HepG2 (cell line): ENCODE data around the gene ERC1. TPM values are rescaled to one million over a fixed set of nuclear protein-coding genes. Genes with fewer than 3 reads are reported as not detected.
A peak's percentile ranks its signal among the peaks of the same experiment; 100 is the strongest.

ENCODE experiments used
- ATAC-seq: fragments of 200-7000 bp; cut with Tn5 transposase; 3 replicates; pipeline ENCODE4 v1.9.1; 2020; ENCODE audit warnings: mild to moderate bottlenecking, moderate library complexity
- BruUV-seq: library from RNA; stranded (reverse); fragments of 400-500 nt; replicated peaks from 2 replicates; lab custom pipeline; 2021; lab: Mats Ljungman, UMichigan
- CTCF ChIA-PET: fragments of 300-600 bp; formaldehyde crosslinking; extraction: SDS; loops from one replicate; lab custom pipeline; 2021; ENCODE audit warnings: low total read pairs, inconsistent platforms, low intra/inter-chr PET ratio; lab: Yijun Ruan, JAX
- POLR2A ChIA-PET: fragments of 350-600 bp; sonication (Branson Sonifier 250); formaldehyde crosslinking; loops from one replicate; lab custom pipeline; 2020; ENCODE audit warnings: antibody characterized with exemption, inconsistent platforms; lab: Yijun Ruan, JAX
- DNase-seq: peaks from one replicate; pipeline ENCODE4 v3.0.0-alpha.2; 2015; ENCODE audit warnings: low spot score
- FAIRE-seq: peaks from 3 replicates; lab custom pipeline; 2011; peaks lifted over from hg19 to GRCh38; lab: Jason Lieb, UNC
- H2AFZ ChIP-seq: one replicate; pipeline ENCODE4 v1.6.1; 2011; ENCODE audit warnings: low read length, inconsistent platforms
- H3K27ac ChIP-seq: fragments of 300-600 bp; 3 replicates; pipeline ENCODE4 v1.8.0; 2011; ENCODE audit warnings: mixed run types, mild to moderate bottlenecking, mixed read lengths, low read length, inconsistent platforms; ENCODE audit not compliant: insufficient read depth; ENCODE audit errors: extremely low read length
- H3K27me3 ChIP-seq, 2 experiments: fragments of 200-600 bp in 1 of 2; 2 replicates in 1 of 2; 3 replicates in 1 of 2; pipeline versions ENCODE4 v1.6.0 to v1.8.0; 2011; ENCODE audit warnings: low read length in 2 of 2, mild to moderate bottlenecking in 2 of 2, moderate library complexity in 2 of 2, inconsistent platforms in 1 of 2; ENCODE audit not compliant: insufficient read depth in 2 of 2, control insufficient read depth in 1 of 2
- H3K36me3 ChIP-seq, 2 experiments: fragments of 200-600 bp in 1 of 2; replicated peaks in 1 of 2; 2 replicates in 1 of 2; 3 replicates in 1 of 2; pipeline versions ENCODE4 v1.5.1 to v1.8.0; 2011; ENCODE audit warnings: low read length in 2 of 2, inconsistent platforms in 1 of 2; ENCODE audit not compliant: insufficient read depth in 2 of 2, control insufficient read depth in 1 of 2
- H3K4me1 ChIP-seq: 2 replicates; pipeline ENCODE4 v1.5.1; 2012; ENCODE audit warnings: low read length, inconsistent platforms; ENCODE audit not compliant: insufficient read depth
- H3K4me2 ChIP-seq: 2 replicates; pipeline ENCODE4 v1.6.0; 2011; ENCODE audit warnings: low read depth, low read length, inconsistent platforms
- H3K4me3 ChIP-seq, 3 experiments: fragments of 200-600 bp in 1 of 3; sonication (generic), shearing (Covaris generic) in 1 of 3; replicated peaks in 1 of 3; 2 replicates each; pipeline ENCODE4 v1.5.1; 2011 to 2016; ENCODE audit warnings: low read length in 3 of 3, inconsistent platforms in 2 of 3, low read depth in 2 of 3, mild to moderate bottlenecking in 2 of 3, control low read depth in 1 of 3, mixed read lengths in 1 of 3; ENCODE audit not compliant: insufficient read depth in 1 of 3
- H3K79me2 ChIP-seq: one replicate; pipeline ENCODE4 v1.6.1; 2011; ENCODE audit warnings: low read length, inconsistent platforms; ENCODE audit not compliant: insufficient read depth
- H3K9ac ChIP-seq: 2 replicates; pipeline ENCODE4 v1.6.0; 2011; ENCODE audit warnings: mild to moderate bottlenecking, low read depth, low read length, inconsistent platforms; ENCODE audit not compliant: insufficient read depth
- H3K9me3 ChIP-seq: 2 replicates; pipeline ENCODE4 v1.5.1; 2012; ENCODE audit warnings: mild to moderate bottlenecking, low read length
- H4K20me1 ChIP-seq: 2 replicates; pipeline ENCODE4 v1.6.0; 2011; ENCODE audit warnings: inconsistent platforms, mild to moderate bottlenecking, low read length, moderate library complexity; ENCODE audit not compliant: insufficient read depth
- ATF7 ChIP-seq, 2 experiments: fragments of 450-650 bp in 1 of 2; sonication (generic) in 1 of 2; formaldehyde crosslinking in 1 of 2; IDR thresholded peaks; 2 replicates each; pipeline versions ENCODE4 v1.4.0 to v1.6.1; 2016 to 2020; ENCODE audit warnings: antibody characterized with exemption in 1 of 2, mild to moderate bottlenecking in 1 of 2, missing genetic modification reagents in 1 of 2
- SP2 ChIP-seq: sonication (generic); formaldehyde crosslinking; IDR thresholded peaks from 2 replicates; pipeline ENCODE4 v1.5.1; 2020; ENCODE audit warnings: mild to moderate bottlenecking, missing genetic modification reagents
- ZBTB21 ChIP-seq: sonication (generic); formaldehyde crosslinking; IDR thresholded peaks from 2 replicates; pipeline ENCODE4 v1.4.0; 2020; ENCODE audit warnings: missing genetic modification reagents
- ZZZ3 ChIP-seq: sonication (generic); formaldehyde crosslinking; IDR thresholded peaks from 2 replicates; pipeline ENCODE4 v1.4.0; 2020; ENCODE audit warnings: missing genetic modification reagents, mild to moderate bottlenecking, borderline replicate concordance
- WGBS: methylation state at CpG from one replicate; pipeline ENCODE4 v1.1.6; 2017; ENCODE audit warnings: low lambda C conversion rate; 5-methylcytosine and 5-hydroxymethylcytosine counted together
- in situ Hi-C: cut with HindIII; loops from 2 replicates; pipeline ENCODE4 v1.10.0; 2017; ENCODE audit warnings: low pct_unique_long_range_greater_than_20kb; ENCODE audit not compliant: extremely low pct_ligation_motif_present
- intact Hi-C: fragments of 100-400 bp; cut with micrococcal nuclease; formaldehyde crosslinking; loops from one replicate; pipeline ENCODE4 v1.10.0; 2022; ENCODE audit not compliant: unreplicated experiment
- polyA plus RNA-seq, 8 experiments: library from polyadenylated mRNA; depleted of rRNA in 3 of 8; stranded (reverse) in 7 of 8; unstranded in 1 of 8; fragments of >200 nt; fragmentation: Illumina TruSeq in 4 of 8; extraction: Trizol in 4 of 8; gene quantifications; 2 replicates each; pipeline versions ENCODE4 v1.2.1 to v1.2.3, GENCODE V29; 2011 to 2016; ENCODE audit warnings: low read depth in 4 of 8, missing spikeins in 1 of 8, mixed read lengths in 1 of 8; ENCODE audit not compliant: insufficient read depth in 1 of 8
- total RNA-seq, 5 experiments: library from RNA; depleted of rRNA; stranded (reverse); fragments of >200 nt; fragmentation: Illumina TruSeq; extraction: Trizol; gene quantifications; 2 replicates each; pipeline ENCODE4 v1.2.3, GENCODE V29; 2016; ENCODE audit warnings: low read depth in 1 of 5
- TF ChIP-seq, protein P1 (sequence below), 2 experiments: IDR thresholded peaks; 2 replicates each; pipeline ENCODE4 v1.6.1; 2011 to 2012; ENCODE audit warnings: low read length in 2 of 2, borderline replicate concordance in 1 of 2, low read depth in 1 of 2, mild to moderate bottlenecking in 1 of 2, moderate library complexity in 1 of 2

ERC1 gene
- total and polyA plus RNA-seq, 2 of the 13 experiments (the other 11 are each of a cell fraction or from before 2014, with no cell fraction given) = 6.1 to 12.4 TPM

- ATAC-seq = no peak
- H3K27me3 ChIP-seq = no peaks in the 10 kb centered on the region; a peak in 1 of 5 replicates
- WGBS = 97% methylated on average over 10 of the region's 10 CpGs
- no peak overlapping the region for H2AFZ ChIP-seq
- no peaks in the 10 kb centered on the region for H3K36me3 ChIP-seq
- H3K4me1 ChIP-seq = peaks cover 18% of the 10 kb centered on the region
- no peak overlapping the region for H3K4me2 ChIP-seq
- in situ Hi-C loops = no loop called here
- DNase-seq = no peak
- intact Hi-C loops = no loop called here
- CTCF ChIA-PET = no interaction called here
- H3K9ac ChIP-seq = no peak overlapping the region
- H4K20me1 ChIP-seq = no peaks in the 10 kb centered on the region
- no TSS peak for BruUV-seq
- FAIRE-seq = no peak
- POLR2A ChIA-PET = no interaction called here
- no peaks in the 10 kb centered on the region for H3K9me3 ChIP-seq
- no peak overlapping the region for H3K4me3 ChIP-seq
- H3K79me2 ChIP-seq = peaks cover 9% of the 10 kb centered on the region
- TF ChIP-seq ZZZ3 (CRISPR knock-in tag) = no peak
- no peak for TF ChIP-seq SP2 (CRISPR knock-in tag)
- no peak overlapping the region for H3K27ac ChIP-seq
Measured at GRCh38 chr12:1013618-1014489, 22.8 kb downstream of the ERC1 start.

GRCh38 chr12:1019283-1019682 is 28.3 kb downstream of the ERC1 start:
- CTCF ChIA-PET = no interaction called here
- ATAC-seq = no peak

More at GRCh38 chr12:1019283-1019682, 28.3 kb downstream of the ERC1 start:
- Histone ChIP-seq H3K9ac (no peak overlapping the region), H3K27ac (no peak overlapping the region), H4K20me1 (no peaks in the 10 kb centered on the region), H3K4me2 (no peak overlapping the region), H3K9me3 (no peaks in the 10 kb centered on the region), H3K79me2 (peaks cover 7% of the 10 kb centered on the region), H3K27me3 (no peaks in the 10 kb centered on the region; a peak in 1 of 5 replicates), H2AFZ (no peak overlapping the region), H3K4me1 (no peaks in the 10 kb centered on the region), H3K4me3 (no peak overlapping the region), H3K36me3 (0 out of 5 replicates have a peak, but pooled peaks cover 0 to 2% of the 10 kb centered on the region in 2 experiments)
- POLR2A ChIA-PET = no interaction called here
- TF ChIP-seq ATF7 (IDR thresholded peaks at IDR 0.05) = peak; percentile 81
- TF ChIP-seq ATF7 (CRISPR knock-in tag; IDR thresholded peaks at IDR 0.05) = no peak
- TF ChIP-seq, protein P1, sequence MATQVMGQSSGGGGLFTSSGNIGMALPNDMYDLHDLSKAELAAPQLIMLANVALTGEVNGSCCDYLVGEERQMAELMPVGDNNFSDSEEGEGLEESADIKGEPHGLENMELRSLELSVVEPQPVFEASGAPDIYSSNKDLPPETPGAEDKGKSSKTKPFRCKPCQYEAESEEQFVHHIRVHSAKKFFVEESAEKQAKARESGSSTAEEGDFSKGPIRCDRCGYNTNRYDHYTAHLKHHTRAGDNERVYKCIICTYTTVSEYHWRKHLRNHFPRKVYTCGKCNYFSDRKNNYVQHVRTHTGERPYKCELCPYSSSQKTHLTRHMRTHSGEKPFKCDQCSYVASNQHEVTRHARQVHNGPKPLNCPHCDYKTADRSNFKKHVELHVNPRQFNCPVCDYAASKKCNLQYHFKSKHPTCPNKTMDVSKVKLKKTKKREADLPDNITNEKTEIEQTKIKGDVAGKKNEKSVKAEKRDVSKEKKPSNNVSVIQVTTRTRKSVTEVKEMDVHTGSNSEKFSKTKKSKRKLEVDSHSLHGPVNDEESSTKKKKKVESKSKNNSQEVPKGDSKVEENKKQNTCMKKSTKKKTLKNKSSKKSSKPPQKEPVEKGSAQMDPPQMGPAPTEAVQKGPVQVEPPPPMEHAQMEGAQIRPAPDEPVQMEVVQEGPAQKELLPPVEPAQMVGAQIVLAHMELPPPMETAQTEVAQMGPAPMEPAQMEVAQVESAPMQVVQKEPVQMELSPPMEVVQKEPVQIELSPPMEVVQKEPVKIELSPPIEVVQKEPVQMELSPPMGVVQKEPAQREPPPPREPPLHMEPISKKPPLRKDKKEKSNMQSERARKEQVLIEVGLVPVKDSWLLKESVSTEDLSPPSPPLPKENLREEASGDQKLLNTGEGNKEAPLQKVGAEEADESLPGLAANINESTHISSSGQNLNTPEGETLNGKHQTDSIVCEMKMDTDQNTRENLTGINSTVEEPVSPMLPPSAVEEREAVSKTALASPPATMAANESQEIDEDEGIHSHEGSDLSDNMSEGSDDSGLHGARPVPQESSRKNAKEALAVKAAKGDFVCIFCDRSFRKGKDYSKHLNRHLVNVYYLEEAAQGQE (IDR thresholded peaks at IDR 0.05; ENCODE audit: borderline replicate concordance in 1 of 2, low read depth in 1 of 2, low read length in 2 of 2) = no peak
- TF ChIP-seq ZBTB21 = no peak
- no peak for DNase-seq
- FAIRE-seq = no peak
- intact Hi-C loops = no loop called here
- in situ Hi-C loops = no loop called here
- BruUV-seq = no TSS peak
- WGBS = 98% methylated on average over 5 of the region's 5 CpGs
